Stomach (tissue), 9 donors: ENCODE measurements around the gene ANKRD33. TPM values are rescaled to one million over a fixed set of nuclear protein-coding genes. Genes with fewer than 3 reads are reported as not detected.
A peak's percentile ranks its signal among the peaks of the same experiment; 100 is the strongest.

Source experiments
- DNase-seq, 2 donors: peaks; one replicate each; pipeline versions ENCODE4 v3.0.0 to v3.0.0-alpha.2; 2013 to 2019
- H3K27ac ChIP-seq, 5 donors: fragments of 200-600 bp in 4 of 5; sonication (generic) in 4 of 5; one replicate each; pipeline ENCODE4 v1.5.1; 2013 to 2019; ENCODE audit warnings: mild to moderate bottlenecking in 1 of 5, moderate library complexity in 1 of 5
- H3K27me3 ChIP-seq, 3 donors: fragments of 200-600 bp; sonication (generic); one replicate each; pipeline ENCODE4 v1.5.1; 2017 to 2019; ENCODE audit warnings: mixed run types in 1 of 3
- H3K36me3 ChIP-seq, 4 donors: fragments of 200-600 bp; sonication (generic); 1 replicate in 3 of 4; 2 replicates in 1 of 4; pipeline ENCODE4 v1.5.1; 2016 to 2019
- H3K4me1 ChIP-seq, 4 donors: fragments of 200-600 bp; sonication (generic); one replicate each; pipeline ENCODE4 v1.5.1; 2016 to 2019
- H3K4me3 ChIP-seq, 4 donors: fragments of 200-600 bp; sonication (generic) in 3 of 4; one replicate each; pipeline ENCODE4 v1.5.1; 2016 to 2019; ENCODE audit warnings: mild to moderate bottlenecking in 1 of 4
- H3K9me3 ChIP-seq, 4 donors: fragments of 200-600 bp; sonication (generic); one replicate each; pipeline ENCODE4 v1.5.1; 2016 to 2019
- CTCF ChIP-seq, 7 experiments: fragments of 450-650 bp in 4 of 7; fragments of 200-600 bp in 3 of 7; sonication (generic) in 3 of 7; IDR thresholded peaks; one replicate each; pipeline ENCODE4 v1.5.1; 2016 to 2019; ENCODE audit warnings: antibody characterized with exemption in 7 of 7, control low read depth in 2 of 7, mild to moderate bottlenecking in 1 of 7
- EP300 ChIP-seq: sonication (generic); formaldehyde crosslinking; IDR thresholded peaks from one replicate; pipeline ENCODE4 v1.6.1; 2017; ENCODE audit warnings: antibody characterized with exemption
- POLR2A ChIP-seq, 4 donors: fragments of 450-650 bp; IDR thresholded peaks; one replicate each; pipeline ENCODE4 v1.6.1; 2016; ENCODE audit warnings: antibody characterized with exemption in 4 of 4, control low read depth in 2 of 4, mild to moderate bottlenecking in 1 of 4, moderate library complexity in 1 of 4
- POLR2AphosphoS5 ChIP-seq, 3 donors: sonication (generic); formaldehyde crosslinking; IDR thresholded peaks; one replicate each; pipeline ENCODE4 v1.6.1; 2016; ENCODE audit warnings: antibody characterized with exemption in 3 of 3
- WGBS, 5 donors: extraction: QIAGEN DNeasy Blood & Tissue Kit in 3 of 5; methylation state at CpG; one replicate each; pipeline versions ENCODE4 v1.1.5 to v1.1.7; 2013 to 2018; 5-methylcytosine and 5-hydroxymethylcytosine counted together
- intact Hi-C: fragments of 100-400 bp; cut with DNase I; formaldehyde crosslinking; loops from one replicate; pipeline ENCODE4 v1.15.1; 2023; ENCODE audit warnings: low total_unique reads
- polyA plus RNA-seq, 3 donors: library from polyadenylated mRNA; stranded (reverse); fragments of 200-250 nt; gene quantifications; one replicate each; pipeline ENCODE4 v1.2.3, GENCODE V29; 2013
- total RNA-seq, 5 donors: library from RNA; depleted of rRNA; stranded (reverse); fragments of >200 nt; gene quantifications; one replicate each; pipeline versions ENCODE4 v1.1.0 to v1.2.3, GENCODE V29; 2014 to 2016
- donor health status: healthy with polysubstance abuse.
- donor health status: Bipolar disorder and iron deficiency.
- donor health status: healthy.

Gene ANKRD33
- total and polyA plus RNA-seq, 8 donors, result not detected

GRCh38 chr12:51925346-51926063 lies 37.6 kb downstream of the ANKRD33 start:
- H3K36me3 ChIP-seq, result no peaks in the 10 kb centered on the region
- 61 to 73% (median 68%) methylated on average over 2 to 3 of the region's 3 CpGs for WGBS, 5 donors
- peaks cover 18 to 36% (median 22%) of the 10 kb centered on the region in 4 donors for H3K4me1 ChIP-seq
- no peaks in the 10 kb centered on the region for H3K27me3 ChIP-seq
- TF ChIP-seq EP300 (no peak), POLR2A (IDR thresholded peaks at IDR 0.05) (no peak), POLR2AphosphoS5 (IDR thresholded peaks at IDR 0.05) (no peak), CTCF (IDR thresholded peaks at IDR 0.05) (no peak)
- H3K27ac ChIP-seq, result peak overlapping the region in 2 of 5 donors; percentile 33 to 37
- DNase-seq, result no peak
- no peaks in the 10 kb centered on the region for H3K9me3 ChIP-seq
- H3K4me3 ChIP-seq, result no peak overlapping the region
- intact Hi-C loops, result no loop called here

GRCh38 chr12:51926064-51926632 lies 38.2 kb downstream of the ANKRD33 start:
- no peaks in the 10 kb centered on the region for H3K27me3 ChIP-seq
- TF ChIP-seq CTCF (IDR thresholded peaks at IDR 0.05) (no peak), POLR2A (IDR thresholded peaks at IDR 0.05) (no peak), POLR2AphosphoS5 (IDR thresholded peaks at IDR 0.05) (no peak), EP300 (no peak)
- WGBS, 5 donors, result 39 to 60% (median 43%) methylated on average over 8 of the region's 8 CpGs
- peaks cover 18 to 36% (median 22%) of the 10 kb centered on the region in 4 donors for H3K4me1 ChIP-seq
- no peaks in the 10 kb centered on the region for H3K36me3 ChIP-seq
- peak in 1 of 2 donors; percentile 55 for DNase-seq
- no peaks in the 10 kb centered on the region for H3K9me3 ChIP-seq
- intact Hi-C loops, result no loop called here
- H3K4me3 ChIP-seq, result no peak overlapping the region
- peak overlapping the region in 2 of 5 donors; percentile 33 to 37 for H3K27ac ChIP-seq

- DNase-seq, result peak; percentile 73 to 75
- no peak overlapping the region for H3K4me3 ChIP-seq
- no peaks in the 10 kb centered on the region for H3K9me3 ChIP-seq
- TF ChIP-seq CTCF (IDR thresholded peaks at IDR 0.05) (peak in 5 of 7 experiments; percentile 45 to 77 (median 72)), POLR2AphosphoS5 (IDR thresholded peaks at IDR 0.05) (no peak), EP300 (no peak), POLR2A (IDR thresholded peaks at IDR 0.05) (no peak)
- H3K36me3 ChIP-seq, result no peaks in the 10 kb centered on the region
- peaks cover 18 to 36% (median 22%) of the 10 kb centered on the region in 4 donors for H3K4me1 ChIP-seq
- WGBS, 5 donors, result 34 to 74% (median 43%) methylated on average over 2 of the region's 2 CpGs
- intact Hi-C loops, result no loop called here
- H3K27me3 ChIP-seq, result no peaks in the 10 kb centered on the region
- H3K27ac ChIP-seq, result peak overlapping the region in 1 of 5 donors; percentile 33
Measured at GRCh38 chr12:51926718-51927117, 38.8 kb downstream of the ANKRD33 start.

GRCh38 chr12:51932218-51933076 lies 44.5 kb downstream of the ANKRD33 start:
- no peak overlapping the region for H3K4me3 ChIP-seq
- no peak for TF ChIP-seq POLR2AphosphoS5 (IDR thresholded peaks at IDR 0.05)
- TF ChIP-seq POLR2A (IDR thresholded peaks at IDR 0.05), result no peak
- no peak for TF ChIP-seq EP300
- no peaks in the 10 kb centered on the region for H3K9me3 ChIP-seq
- H3K4me1 ChIP-seq, result peaks cover 0 to 7% (median 0%) of the 10 kb centered on the region in 4 donors
- DNase-seq, result peak in 1 of 2 donors; percentile 43
- WGBS, 5 donors, result 28 to 59% (median 51%) methylated on average over 5 of the region's 5 CpGs
- no peaks in the 10 kb centered on the region for H3K36me3 ChIP-seq
- intact Hi-C loops, result no loop called here
- no peak overlapping the region for H3K27ac ChIP-seq
- H3K27me3 ChIP-seq, result no peaks in the 10 kb centered on the region
